ENCODE measurements around the gene TTLL5.

Gene TTLL5

GRCh38 chr14:75877884-75878283 is 216.8 kb downstream of the TTLL5 start:
- POLR2A ChIA-PET (ENCODE audit: low non-redundant PET) = no interaction called here
- H3K27ac ChIP-seq = no peak overlapping the region
- CTCF ChIA-PET = no interaction called here
- TF ChIP-seq, protein P1, sequence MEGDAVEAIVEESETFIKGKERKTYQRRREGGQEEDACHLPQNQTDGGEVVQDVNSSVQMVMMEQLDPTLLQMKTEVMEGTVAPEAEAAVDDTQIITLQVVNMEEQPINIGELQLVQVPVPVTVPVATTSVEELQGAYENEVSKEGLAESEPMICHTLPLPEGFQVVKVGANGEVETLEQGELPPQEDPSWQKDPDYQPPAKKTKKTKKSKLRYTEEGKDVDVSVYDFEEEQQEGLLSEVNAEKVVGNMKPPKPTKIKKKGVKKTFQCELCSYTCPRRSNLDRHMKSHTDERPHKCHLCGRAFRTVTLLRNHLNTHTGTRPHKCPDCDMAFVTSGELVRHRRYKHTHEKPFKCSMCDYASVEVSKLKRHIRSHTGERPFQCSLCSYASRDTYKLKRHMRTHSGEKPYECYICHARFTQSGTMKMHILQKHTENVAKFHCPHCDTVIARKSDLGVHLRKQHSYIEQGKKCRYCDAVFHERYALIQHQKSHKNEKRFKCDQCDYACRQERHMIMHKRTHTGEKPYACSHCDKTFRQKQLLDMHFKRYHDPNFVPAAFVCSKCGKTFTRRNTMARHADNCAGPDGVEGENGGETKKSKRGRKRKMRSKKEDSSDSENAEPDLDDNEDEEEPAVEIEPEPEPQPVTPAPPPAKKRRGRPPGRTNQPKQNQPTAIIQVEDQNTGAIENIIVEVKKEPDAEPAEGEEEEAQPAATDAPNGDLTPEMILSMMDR (conservative IDR thresholded peaks at IDR 0.05; ENCODE audit: low read depth) = no peak
- no peak for DNase-seq (ENCODE audit: low spot score)

DNA sequence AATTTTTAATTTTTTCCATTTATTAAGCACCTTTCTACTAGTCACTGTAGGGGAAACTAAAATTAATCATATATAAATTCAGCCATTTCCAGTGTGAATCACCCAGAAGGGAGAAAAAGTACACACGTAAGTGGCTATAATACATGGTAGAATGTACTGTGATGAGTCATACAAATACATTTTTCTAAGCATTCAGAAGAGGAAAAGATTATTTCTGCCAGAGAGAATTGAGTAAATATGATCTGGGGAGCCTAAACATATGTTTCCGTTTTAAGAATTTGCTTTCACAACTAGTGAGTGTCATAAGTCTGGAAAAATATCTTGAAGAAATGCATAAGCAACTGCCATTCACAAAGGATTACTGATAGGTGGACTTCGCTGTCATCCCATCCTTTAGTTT is 218.0 kb downstream of the TTLL5 start:
- peak; percentile 70 for DNase-seq (ENCODE audit: low spot score)
- TF ChIP-seq, protein P1 (conservative IDR thresholded peaks at IDR 0.05; ENCODE audit: low read depth) = no peak
- no peak overlapping the region for H3K27ac ChIP-seq
- ChIA-PET CTCF (no interaction called here), POLR2A (ENCODE audit: low non-redundant PET) (no interaction called here)

GRCh38 chr14:75880512-75880911 is 219.5 kb downstream of the TTLL5 start:
- no peak for DNase-seq (ENCODE audit: low spot score)
- no peak overlapping the region for H3K27ac ChIP-seq
- TF ChIP-seq, protein P1 (conservative IDR thresholded peaks at IDR 0.05; ENCODE audit: low read depth) = no peak
- CTCF ChIA-PET = interaction anchor here (1.2 kb wide), 1 partner anchor 26 kb away, joined by 3 read pairs; no protein-coding TSS in a partner anchor
- POLR2A ChIA-PET (ENCODE audit: low non-redundant PET) = no interaction called here

GRCh38 chr14:75881994-75882393 is 220.9 kb downstream of the TTLL5 start:
- POLR2A ChIA-PET (ENCODE audit: low non-redundant PET) = no interaction called here
- no peak overlapping the region for H3K27ac ChIP-seq
- CTCF ChIA-PET = interaction anchor here (0.6 kb wide), 1 partner anchor 81 kb away, joined by 3 read pairs; no protein-coding TSS in a partner anchor
- TF ChIP-seq, protein P1 (conservative IDR thresholded peaks at IDR 0.05; ENCODE audit: low read depth) = no peak
- no peak for DNase-seq (ENCODE audit: low spot score)

GRCh38 chr14:75884198-75884611 is 223.2 kb downstream of the TTLL5 start:
- DNase-seq (ENCODE audit: low spot score) = no peak
- POLR2A ChIA-PET (ENCODE audit: low non-redundant PET) = no interaction called here
- CTCF ChIA-PET = interaction anchor here (0.6 kb wide), 1 partner anchor 416 kb away, joined by 3 read pairs; no protein-coding TSS in a partner anchor
- no peak overlapping the region for H3K27ac ChIP-seq
- TF ChIP-seq, protein P1 (conservative IDR thresholded peaks at IDR 0.05; ENCODE audit: low read depth) = no peak

GRCh38 chr14:75885829-75886228 is 224.8 kb downstream of the TTLL5 start:
- no peak for DNase-seq (ENCODE audit: low spot score)
- CTCF ChIA-PET = no interaction called here
- TF ChIP-seq, protein P1 (conservative IDR thresholded peaks at IDR 0.05; ENCODE audit: low read depth) = no peak
- H3K27ac ChIP-seq = no peak overlapping the region
- POLR2A ChIA-PET (ENCODE audit: low non-redundant PET) = no interaction called here
